Tongue (tissue), 2 donors: Measurements from ENCODE around the gene LHFPL5. TPM values are rescaled to one million over a fixed set of nuclear protein-coding genes. Genes with fewer than 3 reads are reported as not detected.

Experiments used
- DNase-seq: peaks from one replicate; pipeline ENCODE4 v3.0.0-alpha.2; 2015
- total RNA-seq: library from RNA; depleted of rRNA; stranded (reverse); fragments of >200 nt; gene quantifications from one replicate; pipeline ENCODE4 v1.2.3, GENCODE V29; 2014

The LHFPL5 gene
- total RNA-seq, 1 donor from 2014 or later, result not detected

GRCh38 chr6:35856250-35856649 lies 51.1 kb downstream of the LHFPL5 start:
- no peak for DNase-seq

DNA sequence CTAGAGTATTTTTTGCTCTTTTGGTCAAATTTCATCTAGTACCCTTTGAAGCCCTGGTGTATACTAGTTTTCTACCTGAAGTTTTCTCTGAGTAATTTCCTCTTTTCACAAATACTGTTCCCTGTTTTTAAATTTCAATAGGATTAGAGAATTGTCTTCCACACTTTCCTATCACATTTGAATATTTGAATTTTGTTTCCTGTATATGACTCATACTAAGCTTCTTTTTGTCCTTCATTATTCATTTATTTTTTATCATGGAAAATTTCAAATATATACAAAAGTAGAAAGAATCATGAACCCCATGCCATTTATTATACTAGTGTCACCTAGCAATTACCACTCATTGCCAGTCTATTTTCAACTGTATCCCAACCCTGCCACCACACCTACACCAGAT lies 52.7 kb downstream of the LHFPL5 start:
- DNase-seq, result no peak

GRCh38 chr6:35859367-35859766 lies 54.2 kb downstream of the LHFPL5 start:
- DNase-seq, result no peak

Other genes starting within 250 kb of the LHFPL5 start
- 18.5 TPM for gene FKBP5, start 116.4 kb upstream of the LHFPL5 start, total RNA-seq
- gene ARMC12, start 68.3 kb upstream of the LHFPL5 start, total RNA-seq, result 0.31 TPM
- not detected for gene CLPSL2, start 28.8 kb upstream of the LHFPL5 start, total RNA-seq
- not detected for gene CLPSL1, start 24.3 kb upstream of the LHFPL5 start, total RNA-seq
- not detected for gene CLPS, start 8.0 kb upstream of the LHFPL5 start, total RNA-seq
- gene SRPK1, start 115.7 kb downstream of the LHFPL5 start, total RNA-seq, result 28.1 TPM
- gene SLC26A8, start 219.3 kb downstream of the LHFPL5 start, total RNA-seq, result not detected
- 67.9 TPM for gene MAPK14, start 222.5 kb downstream of the LHFPL5 start, total RNA-seq